Renal pelvis (tissue), 4 donors: Measurements from ENCODE around the gene TMEM178A. TPM values are rescaled to one million over a fixed set of nuclear protein-coding genes. Genes with fewer than 3 reads are reported as not detected.

Experiments
- DNase-seq: peaks from one replicate; pipeline ENCODE4 v3.0.0-alpha.2; 2013
- polyA plus RNA-seq, 3 donors: library from polyadenylated mRNA; unstranded; fragments of 120-200 nt; gene quantifications; one replicate each; pipeline ENCODE4 v1.2.1, GENCODE V29; 2013; ENCODE audit not compliant: insufficient read length in 3 of 3

Gene TMEM178A
- polyA plus RNA-seq, 3 donors = 85.0 to 116 (median 93.3) TPM

DNA sequence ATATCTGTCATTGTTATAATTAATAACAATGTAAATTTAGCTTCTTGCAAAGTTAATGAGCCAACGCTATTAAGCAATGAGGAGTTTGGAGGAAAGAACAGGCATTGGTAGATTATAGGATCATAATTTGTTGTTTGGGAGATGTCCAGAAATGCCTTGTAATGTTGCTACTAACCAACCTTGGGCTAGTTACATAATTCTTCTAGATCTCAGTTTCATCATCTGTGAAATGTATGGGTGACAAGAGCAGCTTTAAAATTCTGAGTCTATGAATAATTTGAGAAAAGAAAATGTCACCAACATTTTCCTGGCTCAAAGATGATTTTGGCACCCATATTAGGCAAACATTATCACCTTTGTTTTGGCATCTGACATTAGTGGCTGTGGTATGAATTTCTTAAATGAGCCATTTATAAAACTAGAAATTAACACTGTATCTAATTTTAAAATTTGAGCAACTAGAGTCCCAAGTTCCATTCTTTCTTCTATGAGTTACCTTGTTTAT, 2.9 kb downstream of the TMEM178A start:
- no peak for DNase-seq

DNA sequence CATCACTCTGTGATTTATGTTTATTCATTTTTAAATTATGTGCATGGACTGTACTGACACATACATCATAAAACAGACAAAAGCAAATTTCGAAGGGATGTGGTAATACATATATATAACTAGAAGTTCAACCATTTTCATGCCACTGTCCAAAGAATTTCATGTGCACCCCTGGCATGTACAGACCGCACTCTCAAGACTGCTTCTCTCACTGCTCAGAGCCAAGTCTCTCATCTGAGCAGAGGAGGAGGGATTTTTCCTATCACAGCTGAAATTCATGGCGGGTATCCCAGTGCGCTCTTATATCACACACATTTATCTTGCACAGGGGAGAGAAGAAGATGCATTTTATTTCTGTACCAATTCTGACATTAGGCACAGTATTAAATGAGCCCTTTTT, 5.9 kb downstream of the TMEM178A start:
- no peak for DNase-seq

DNA sequence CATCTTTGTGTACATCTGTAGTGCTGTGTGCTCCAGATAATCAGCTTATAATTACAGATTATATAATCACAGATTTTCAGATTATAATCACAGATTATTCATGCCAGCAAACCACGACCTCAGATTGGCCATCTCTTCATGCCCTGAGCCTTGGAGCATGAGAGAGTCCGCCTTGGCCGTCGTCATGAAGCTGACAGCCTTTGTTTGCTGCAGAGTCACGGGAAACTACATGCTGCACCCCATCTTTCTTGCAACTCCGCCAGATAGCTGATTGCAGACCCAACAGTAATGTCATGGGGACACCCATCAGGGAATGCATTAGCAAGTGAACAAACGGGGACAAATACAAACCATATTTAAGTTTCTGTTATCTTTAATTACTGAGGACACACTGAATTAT, 7.3 kb downstream of the TMEM178A start:
- DNase-seq = no peak

DNA sequence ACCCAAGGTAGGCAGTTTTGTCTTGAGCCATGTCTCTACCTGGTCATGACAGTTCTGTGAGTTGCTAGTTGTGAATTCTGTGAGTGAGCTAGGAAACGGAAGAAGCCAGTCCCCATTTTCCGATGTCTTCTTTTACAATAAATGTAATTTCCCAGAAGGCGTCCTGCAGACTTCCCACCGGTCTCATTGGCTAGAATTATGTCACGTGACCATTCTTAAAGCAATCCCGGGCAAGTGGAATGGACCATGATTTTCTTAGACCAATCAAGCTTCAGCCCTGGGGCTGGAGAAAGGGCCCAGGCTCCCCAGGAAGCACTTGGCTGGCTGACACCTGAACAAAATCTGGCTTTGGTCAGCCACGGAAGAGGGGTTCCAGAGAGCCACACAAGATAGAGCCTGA, 10.6 kb downstream of the TMEM178A start:
- DNase-seq = no peak

DNA sequence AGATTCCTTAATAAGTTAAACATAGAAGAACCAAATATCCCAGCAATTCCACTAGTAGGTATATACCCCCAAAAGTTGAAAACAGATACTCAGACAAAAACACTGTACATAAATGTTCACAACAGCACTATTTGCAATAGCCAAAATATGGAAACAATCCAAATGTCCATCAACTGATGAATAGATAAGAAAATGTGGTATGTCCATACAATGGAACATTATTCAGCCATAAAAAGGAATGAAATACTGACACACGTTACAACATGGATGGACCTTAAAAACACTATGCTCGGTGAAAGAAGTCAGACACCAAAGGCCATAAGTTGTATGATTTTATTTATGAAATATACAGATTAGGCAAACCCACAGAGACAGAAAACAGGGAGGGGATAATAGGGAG, 12.5 kb downstream of the TMEM178A start:
- no peak for DNase-seq

DNA sequence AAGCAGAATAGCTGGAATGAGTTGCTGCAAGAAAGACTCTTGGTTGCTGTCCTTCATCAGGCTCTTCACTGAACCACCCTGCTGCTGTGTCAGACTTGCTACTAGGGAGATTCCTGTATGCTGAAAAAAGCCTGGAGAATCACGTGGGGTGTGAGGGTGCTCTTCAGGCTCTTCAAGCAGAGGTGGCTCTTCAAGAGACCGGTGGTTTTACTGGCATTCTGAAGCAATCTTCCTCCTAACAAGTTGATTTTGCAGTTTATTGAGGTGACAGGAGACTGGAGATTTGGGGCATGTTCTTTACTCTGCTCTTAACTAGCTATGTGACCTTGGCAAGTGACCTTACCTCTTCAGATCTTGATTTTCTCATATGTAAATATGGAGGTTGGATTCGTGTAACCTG, 14.1 kb downstream of the TMEM178A start:
- DNase-seq = no peak

DNA sequence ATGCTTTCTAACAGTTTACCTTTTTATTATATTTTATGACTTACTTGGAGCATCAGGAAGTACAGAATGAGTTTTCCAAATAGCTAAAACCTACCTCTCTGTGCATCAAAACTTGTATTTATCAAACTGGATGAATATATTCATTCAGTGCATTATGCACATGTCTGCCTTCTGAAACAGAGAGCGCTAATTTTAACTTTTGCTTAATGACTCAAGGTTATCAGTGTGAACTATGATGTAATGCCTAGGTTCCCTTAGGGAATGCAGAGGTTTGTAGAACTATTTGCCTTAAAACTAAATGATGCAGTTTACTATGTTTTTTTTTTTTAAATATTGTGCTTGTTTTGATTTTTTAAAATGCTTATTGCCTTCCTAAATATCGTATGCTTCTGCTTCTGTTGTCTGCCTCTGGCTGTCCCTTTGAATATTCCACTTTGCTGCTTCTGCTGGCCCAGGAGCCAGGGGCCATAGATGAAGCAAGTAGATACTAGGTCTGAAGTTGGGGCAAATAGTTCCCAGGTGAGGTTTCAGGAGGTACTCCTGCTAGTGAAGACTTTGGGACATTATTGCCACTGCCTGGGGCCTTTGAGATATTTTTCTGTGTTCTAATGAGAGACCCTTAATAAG, 16.5 kb downstream of the TMEM178A start:
- no peak for DNase-seq

DNA sequence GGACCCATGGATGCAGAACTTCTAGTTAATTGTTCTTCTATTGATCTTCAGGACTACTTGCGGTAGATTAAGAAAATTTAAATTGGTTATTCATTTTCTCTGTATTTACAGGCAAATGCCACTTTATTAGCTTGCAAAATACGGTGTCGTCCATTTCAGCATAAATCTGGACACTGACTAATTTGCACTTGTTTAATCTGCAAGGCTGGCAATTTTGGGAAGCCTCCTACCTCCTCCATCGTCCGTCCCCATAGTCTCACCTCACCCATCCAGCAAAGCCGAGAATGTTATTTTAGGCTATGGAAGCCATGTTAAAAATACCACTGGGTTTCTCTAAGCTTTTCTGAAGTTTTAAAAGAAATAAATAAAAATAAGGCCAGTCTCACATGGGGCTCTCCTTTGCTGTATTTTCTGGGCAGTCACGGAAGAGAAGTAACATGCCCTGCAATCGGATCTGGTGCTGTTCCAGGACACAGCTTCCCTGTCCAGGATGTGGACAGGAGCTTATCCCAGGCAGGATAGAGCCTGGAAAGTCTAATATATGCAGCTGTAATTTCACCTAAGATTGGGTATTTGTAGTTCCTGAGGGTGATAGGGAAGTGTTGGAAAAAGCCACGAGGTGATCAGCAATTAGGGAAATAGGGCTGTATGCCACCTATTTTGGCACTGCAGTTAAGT, 17.4 kb downstream of the TMEM178A start:
- no peak for DNase-seq

DNA sequence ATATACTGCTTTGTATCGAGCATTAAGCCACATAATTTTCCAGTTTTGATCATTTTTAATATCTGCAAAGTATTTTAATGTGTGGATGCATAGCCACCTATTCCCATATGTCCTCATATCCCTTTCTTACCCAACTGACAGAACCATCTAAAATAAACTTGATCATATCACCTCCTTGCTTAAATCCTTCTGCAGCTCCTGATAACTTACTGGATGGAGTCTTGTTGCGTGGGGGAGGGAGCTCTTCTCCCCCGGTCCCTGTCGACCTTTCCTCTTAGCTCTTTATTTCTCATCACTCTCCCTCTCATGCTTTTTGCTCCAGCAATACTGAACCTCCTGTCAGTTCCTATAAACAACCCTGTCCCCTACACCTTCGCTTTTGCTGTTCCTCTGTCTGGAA, 18.7 kb downstream of the TMEM178A start:
- no peak for DNase-seq

DNA sequence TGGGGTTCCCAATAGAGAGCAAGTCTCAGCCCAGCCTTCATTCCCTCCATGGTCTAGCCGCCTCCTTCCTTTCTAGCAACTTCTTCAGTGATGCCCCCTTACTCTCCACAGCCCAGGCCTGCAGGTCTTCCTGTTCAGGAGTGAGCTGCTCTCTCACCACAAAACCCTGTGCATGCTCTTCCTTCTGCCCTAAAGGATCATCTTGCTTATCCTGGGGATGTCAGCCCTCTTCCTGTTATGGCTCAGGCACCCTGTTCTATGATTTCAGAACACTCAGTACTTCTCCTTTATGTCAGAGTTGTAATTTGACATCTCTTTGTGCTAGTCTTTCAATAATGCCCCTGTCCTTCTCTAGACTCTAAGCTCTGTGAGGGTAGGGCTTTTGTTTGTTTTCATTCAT, 19.4 kb downstream of the TMEM178A start:
- DNase-seq = no peak

DNA sequence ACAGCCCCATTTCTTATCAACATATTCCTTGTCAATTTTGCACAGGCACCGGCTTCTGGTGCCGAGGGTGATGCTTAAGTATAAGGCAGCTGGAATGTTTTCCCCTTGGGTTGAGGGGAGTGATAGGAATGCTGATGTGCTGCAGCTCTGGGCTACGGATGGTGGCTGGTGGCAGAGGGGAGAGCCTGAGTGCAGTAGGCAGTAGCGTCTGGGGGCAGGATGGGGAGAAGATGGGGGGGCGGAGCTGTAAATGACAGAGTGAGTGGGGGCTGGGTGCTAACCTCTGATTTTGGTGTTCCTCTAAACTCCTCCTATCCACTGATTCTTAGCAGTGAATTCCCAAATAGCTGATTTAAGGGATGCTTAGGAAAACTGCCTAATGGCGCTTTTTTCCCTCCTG, 20.7 kb downstream of the TMEM178A start:
- no peak for DNase-seq

DNA sequence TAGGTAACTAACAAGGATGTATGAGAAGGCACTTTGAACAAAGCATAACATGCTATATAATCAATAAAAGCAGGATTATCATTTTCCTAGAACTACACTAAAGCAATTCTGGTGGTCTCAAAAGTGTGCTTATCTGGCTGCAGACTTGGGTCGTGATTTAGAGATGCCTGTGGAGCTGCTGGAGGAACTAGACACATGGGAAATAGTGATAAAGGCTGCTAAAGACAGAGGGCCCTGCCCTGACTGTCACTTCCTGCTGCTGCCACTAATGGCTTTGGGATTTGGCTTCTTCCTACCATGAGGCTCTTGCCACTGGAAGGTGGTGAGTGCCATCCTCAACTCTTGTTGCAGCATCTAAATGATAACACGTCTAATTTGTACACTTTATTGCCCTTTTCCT, 22.5 kb downstream of the TMEM178A start:
- DNase-seq = no peak

DNA sequence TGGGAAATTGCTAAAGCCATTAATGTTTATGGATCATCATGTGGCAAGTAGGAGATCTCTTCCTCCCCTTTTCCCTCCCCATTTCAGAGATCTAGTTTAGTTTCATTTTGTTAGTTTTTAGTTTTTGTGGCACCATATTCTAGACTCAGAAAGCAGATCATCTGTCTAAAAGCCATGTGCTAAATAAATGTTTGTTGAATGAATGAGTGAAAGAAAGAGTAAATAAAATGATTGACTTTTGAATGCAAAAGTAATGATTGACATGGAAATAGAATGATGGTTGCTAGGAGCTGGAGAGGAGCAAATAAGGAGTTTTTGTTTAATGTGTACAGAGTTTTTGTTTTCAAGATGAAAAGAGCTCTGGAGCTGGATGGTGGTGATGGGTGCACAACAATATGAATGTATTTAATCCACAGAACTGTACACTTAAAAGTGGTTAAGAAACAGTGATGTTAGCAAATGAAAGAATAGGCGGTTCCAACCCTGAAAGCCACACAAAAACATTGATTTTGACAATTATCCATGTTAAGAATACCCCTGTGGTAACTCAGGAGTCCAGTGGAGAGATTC, 23.6 kb downstream of the TMEM178A start:
- DNase-seq = no peak

DNA sequence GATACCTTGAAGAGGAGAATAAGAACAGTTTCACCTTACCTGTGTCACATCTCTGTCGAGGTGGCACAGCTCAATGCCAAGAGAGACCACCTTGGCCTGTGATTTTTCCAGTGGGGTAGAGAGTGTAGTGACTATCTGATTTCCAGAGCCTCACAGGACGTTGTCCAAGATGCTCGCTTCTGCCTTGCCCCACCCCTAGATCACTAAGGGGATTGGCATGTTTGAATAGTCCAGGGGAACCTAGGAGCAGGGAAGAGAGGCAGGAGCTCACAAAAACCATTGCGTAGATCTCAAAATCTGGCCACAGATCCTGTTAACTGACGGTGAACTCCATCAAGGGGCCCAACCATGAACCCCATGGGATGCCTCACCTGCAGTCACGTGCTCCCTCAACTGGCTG, 24.2 kb downstream of the TMEM178A start:
- DNase-seq = no peak

DNA sequence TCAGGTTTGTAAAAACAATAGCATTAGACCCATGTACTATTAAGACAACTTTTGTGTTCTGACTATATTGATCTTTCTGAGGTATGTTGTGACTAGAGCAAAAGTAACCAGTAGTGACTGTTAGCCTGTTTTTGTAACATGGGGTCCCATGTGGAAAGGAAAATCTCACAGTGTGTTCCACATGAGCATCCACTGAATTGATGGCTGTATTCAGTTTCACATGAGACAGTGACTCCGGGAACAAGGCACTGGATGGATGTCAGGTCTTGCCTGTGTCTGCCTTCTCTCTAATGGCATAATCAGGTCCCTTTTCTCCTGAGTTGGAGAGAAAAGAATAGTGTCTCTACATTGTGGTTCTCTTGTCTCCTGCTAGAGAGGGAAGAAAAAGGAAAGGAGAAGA, 27.5 kb downstream of the TMEM178A start:
- DNase-seq = peak; percentile 65

DNA sequence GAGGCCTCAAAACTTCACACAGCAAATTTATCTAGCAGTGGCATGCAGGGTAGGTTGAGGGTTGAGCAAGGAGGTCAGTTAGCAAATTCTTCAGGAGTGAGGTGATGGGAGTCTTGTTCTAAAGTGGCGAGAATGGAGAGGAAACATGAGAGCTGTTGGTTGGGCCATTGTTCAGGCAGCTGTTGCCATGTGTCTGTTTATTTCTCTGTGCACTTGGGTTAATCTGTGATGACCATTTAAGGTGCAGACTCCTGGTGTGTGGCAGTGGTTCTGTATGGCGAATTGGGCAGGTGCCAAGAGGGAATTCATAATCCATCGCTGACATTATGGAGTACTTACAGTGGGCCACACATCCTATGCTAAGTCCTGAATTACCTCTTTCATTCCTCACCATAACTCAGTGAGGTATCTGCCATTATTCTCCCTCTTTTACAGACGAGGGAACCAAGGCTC, 30.4 kb downstream of the TMEM178A start:
- peak; percentile 61 for DNase-seq

DNA sequence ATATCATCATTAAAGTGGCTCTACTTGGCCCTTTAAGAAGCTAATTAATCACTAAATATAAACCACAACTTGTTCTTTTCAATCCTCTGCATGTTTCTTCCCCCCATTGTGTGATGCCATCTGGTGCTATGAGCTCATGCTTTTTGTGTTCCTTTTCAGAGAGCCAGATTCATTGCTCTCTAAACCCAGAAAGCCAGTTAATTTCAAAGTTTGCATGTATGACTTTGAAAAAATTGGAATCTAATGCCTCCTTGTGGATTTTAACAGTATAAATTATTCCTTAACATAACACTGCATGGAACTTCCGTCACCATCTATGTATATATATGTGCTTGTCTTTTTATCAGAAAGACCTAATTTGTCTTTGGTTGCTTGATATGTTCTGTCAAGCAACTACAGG, 31.1 kb downstream of the TMEM178A start:
- DNase-seq = peak; percentile 57

DNA sequence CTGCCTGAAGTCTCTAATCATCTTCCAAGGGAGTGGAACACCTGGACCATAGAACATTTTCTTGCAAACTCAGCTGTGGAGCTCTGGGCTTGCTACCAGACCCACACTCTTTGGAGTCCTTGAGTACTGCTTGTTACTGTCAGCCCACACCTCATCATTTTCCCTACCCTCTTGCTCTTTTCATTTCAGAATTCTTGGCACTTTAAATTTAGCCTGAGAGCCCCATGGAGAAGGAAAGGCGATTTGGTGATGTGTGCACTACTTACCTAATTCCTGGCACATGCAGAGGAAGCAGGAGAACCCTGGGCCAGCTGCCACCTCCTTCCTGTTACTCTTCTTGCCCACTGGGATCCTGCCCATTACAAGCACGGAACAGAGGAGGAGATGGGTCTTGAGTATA, 31.7 kb downstream of the TMEM178A start:
- no peak for DNase-seq

DNA sequence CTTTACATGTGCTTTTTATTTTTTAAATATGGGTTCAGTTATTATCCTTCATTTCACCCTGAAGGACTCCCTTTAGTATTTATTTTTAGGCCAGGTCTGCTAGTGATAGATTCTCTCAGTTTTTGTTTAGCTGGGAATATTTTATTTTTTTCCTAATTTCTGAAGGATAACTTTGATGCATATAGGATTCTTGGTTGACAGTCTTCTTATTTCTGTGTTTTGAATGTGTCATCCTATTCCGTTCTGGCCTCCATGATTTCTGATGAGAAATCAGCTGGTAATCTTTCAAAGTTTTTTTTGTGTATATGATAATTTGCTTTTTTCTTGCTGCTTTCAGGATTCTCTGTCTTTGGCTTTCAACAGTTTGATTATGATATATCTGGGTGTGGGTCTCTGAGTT, 35.4 kb downstream of the TMEM178A start:
- no peak for DNase-seq

DNA sequence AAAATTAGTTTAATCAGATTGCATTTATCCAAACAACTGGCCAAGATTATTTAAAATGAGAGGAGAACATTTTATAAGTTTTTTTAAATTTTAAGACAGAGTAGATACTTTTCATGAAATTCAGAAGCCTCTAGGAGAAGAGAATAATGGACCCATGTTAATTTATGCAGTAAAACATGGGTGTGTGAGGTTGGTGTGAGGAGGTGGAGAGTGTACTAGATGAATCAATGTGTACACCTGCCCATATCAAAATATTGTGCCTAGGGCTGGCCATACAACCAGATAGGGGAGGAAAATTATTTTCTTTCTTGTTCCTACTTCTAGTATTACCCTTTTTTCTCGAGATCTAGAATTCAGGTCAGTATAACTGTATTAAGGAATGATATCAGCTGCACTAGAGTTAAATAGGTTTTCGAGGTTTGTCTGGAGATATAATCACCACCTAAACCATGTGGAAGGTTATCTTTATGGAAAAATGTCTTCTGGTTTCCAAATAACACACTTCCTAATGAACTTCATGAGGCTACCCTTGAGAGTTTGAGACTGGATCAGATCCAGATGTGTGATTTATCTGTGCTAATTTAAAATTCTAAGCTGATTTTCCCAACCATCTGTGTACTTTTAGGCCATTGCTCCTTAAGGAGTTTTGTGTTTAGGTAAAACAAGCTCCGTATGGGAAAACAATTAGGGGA, 37.6 kb downstream of the TMEM178A start:
- no peak for DNase-seq

DNA sequence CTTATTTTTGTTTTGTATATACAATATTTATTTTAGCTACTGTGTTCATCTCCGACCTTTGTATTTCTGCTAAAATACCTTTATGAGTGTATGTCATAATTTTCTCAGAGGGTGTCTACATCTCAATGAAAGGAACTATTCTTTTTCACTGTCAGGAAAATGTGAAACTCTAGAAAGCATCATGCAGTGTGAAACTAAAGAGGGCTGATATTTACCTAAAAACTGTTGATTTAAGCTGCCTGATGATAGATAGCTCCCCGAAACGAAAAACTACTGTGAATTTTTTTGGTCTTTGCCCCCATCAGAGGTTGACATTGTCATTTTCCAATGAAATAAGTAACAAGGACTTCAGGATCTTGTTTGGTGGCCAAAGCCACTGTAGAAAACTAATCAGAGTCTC, 38.8 kb downstream of the TMEM178A start:
- DNase-seq = no peak

DNA sequence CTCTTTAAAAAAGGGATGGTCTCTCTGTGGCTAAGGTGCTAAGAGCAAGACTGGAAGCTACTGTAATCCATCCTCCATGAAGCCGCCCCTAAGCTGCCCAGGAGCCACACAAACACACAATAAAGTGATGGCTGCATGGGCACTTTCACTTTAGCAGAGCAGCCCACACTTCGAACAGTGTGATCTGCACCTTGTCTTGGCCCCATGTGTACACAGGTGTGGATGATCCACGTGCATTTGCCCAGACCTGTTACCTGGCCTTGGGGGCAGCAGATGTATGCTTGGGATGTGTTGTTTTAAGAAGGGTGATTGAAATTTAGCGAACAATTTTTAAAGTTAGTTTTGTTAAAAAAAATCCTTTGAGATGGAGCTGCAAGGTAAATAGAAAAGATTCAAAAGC, 39.9 kb downstream of the TMEM178A start:
- DNase-seq = no peak

DNA sequence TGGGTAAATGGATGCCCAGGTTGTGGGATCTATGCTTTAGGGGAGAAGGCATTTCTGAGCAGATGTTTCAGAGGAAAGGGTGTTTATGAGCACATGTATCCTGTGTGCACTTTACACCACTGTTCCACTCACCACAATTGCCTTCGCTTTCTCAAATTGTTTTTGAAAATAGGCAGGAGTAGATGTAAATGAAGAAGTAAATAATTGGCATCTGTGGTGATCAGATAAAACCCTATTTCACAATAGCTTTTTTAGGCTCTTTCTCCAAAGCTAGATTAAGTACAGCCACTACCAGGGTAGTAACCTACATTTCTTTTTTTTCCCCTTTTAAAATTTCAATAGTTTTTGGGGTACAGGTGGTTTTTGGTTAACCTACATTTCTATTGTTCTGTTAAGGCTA, 40.6 kb downstream of the TMEM178A start:
- no peak for DNase-seq
